HFFc6 (cell line): ENCODE measurements around the gene KCNMB2. TPM values are rescaled to one million over a fixed set of nuclear protein-coding genes. Genes with fewer than 3 reads are reported as not detected.
"Not testable (repeated sequence)": the region's sequence is repeated elsewhere in the genome, so short reads cannot be mapped to it uniquely, and the experiment has no call there.

Source experiments
- DNase-seq: peaks from one replicate; pipeline ENCODE4 v3.0.0-alpha.2; 2018
- H3K27ac Mint-ChIP-seq: 2 replicates; pipeline ENCODE4 v1.8.0; 2020; ENCODE audit warnings: mild to moderate bottlenecking, mixed read lengths
- H3K27me3 Mint-ChIP-seq: 2 replicates; pipeline ENCODE4 v1.8.0; 2021; ENCODE audit warnings: mild to moderate bottlenecking, moderate library complexity, mixed read lengths; ENCODE audit not compliant: insufficient read depth
- H3K36me3 Mint-ChIP-seq: 2 replicates; pipeline ENCODE4 v1.8.0; 2021; ENCODE audit warnings: low read depth, mixed read lengths
- H3K4me1 Mint-ChIP-seq: 2 replicates; pipeline ENCODE4 v1.8.0; 2020; ENCODE audit warnings: low read depth, mixed read lengths
- H3K4me3 Mint-ChIP-seq: 2 replicates; pipeline ENCODE4 v1.8.0; 2020; ENCODE audit warnings: mild to moderate bottlenecking, moderate library complexity, mixed read lengths
- H3K9me3 Mint-ChIP-seq: 2 replicates; pipeline ENCODE4 v1.8.0; 2020; ENCODE audit warnings: mild to moderate bottlenecking, mixed read lengths
- CTCF ChIP-seq: fragments of 200-600 bp; sonication (generic); IDR thresholded peaks from 2 replicates; pipeline ENCODE4 v1.5.0; 2021; ENCODE audit warnings: antibody characterized with exemption, mild to moderate bottlenecking
- total RNA-seq, 6 experiments: library from RNA; stranded (reverse); fragmentation: NEBNext Ultra II Directional; extraction: Animal tissue kit (Norgen Biotek cat#: 25700); gene quantifications; 2 replicates in 1 of 6; 3 replicates in 5 of 6; pipeline ENCODE4 v1.2.3, GENCODE V29; 2021

The KCNMB2 gene
- total RNA-seq, 6 experiments from 2014 or later: not detected

GRCh38 chr3:178856804-178857203 is 320.6 kb downstream of the KCNMB2 start:
- Mint-ChIP-seq H3K27me3 (no peaks in the 10 kb centered on the region), H3K4me1 (no peaks in the 10 kb centered on the region), H3K9me3 (peaks cover 13% of the 10 kb centered on the region), H3K4me3 (no peak overlapping the region), H3K27ac (no peak overlapping the region), H3K36me3 (no peaks in the 10 kb centered on the region)
- DNase-seq: no peak
- no peak for TF ChIP-seq CTCF

GRCh38 chr3:178859386-178859785 is 323.1 kb downstream of the KCNMB2 start:
- no peak overlapping the region for H3K4me3 Mint-ChIP-seq
- H3K9me3 Mint-ChIP-seq: peaks cover 13% of the 10 kb centered on the region
- TF ChIP-seq CTCF: no peak
- no peaks in the 10 kb centered on the region for H3K36me3 Mint-ChIP-seq
- H3K27me3 Mint-ChIP-seq: no peaks in the 10 kb centered on the region
- no peaks in the 10 kb centered on the region for H3K4me1 Mint-ChIP-seq
- no peak overlapping the region for H3K27ac Mint-ChIP-seq
- no peak for DNase-seq

- H3K4me3 Mint-ChIP-seq, H3K4me1 Mint-ChIP-seq, H3K27ac Mint-ChIP-seq, H3K27me3 Mint-ChIP-seq, H3K36me3 Mint-ChIP-seq, DNase-seq: not testable (repeated sequence)
- peaks cover 13% of the 10 kb centered on the region for H3K9me3 Mint-ChIP-seq
These were observed 323.7 kb downstream of the KCNMB2 start for GRCh38 chr3:178859900-178860436.

GRCh38 chr3:178868681-178869080 is 332.4 kb downstream of the KCNMB2 start:
- Mint-ChIP-seq H3K27ac (no peak overlapping the region), H3K4me3 (no peak overlapping the region), H3K4me1 (no peaks in the 10 kb centered on the region), H3K9me3 (0 out of 2 replicates have a peak, but pooled peaks cover 9% of the 10 kb centered on the region), H3K36me3 (peaks cover 5% of the 10 kb centered on the region; the same call in 1 of the 2 replicates), H3K27me3 (no peaks in the 10 kb centered on the region; the same call in 1 of the 2 replicates)
- no peak for TF ChIP-seq CTCF
- no peak for DNase-seq

- no peaks in the 10 kb centered on the region for H3K4me1 Mint-ChIP-seq
- peaks cover 10% of the 10 kb centered on the region; the same call in 1 of the 2 replicates for H3K36me3 Mint-ChIP-seq
- 0 out of 2 replicates have a peak, but pooled peaks cover 9% of the 10 kb centered on the region for H3K9me3 Mint-ChIP-seq
- no peak for TF ChIP-seq CTCF
- DNase-seq: no peak
- H3K4me3 Mint-ChIP-seq: no peak overlapping the region
- no peak overlapping the region for H3K27ac Mint-ChIP-seq
- no peaks in the 10 kb centered on the region; the same call in 1 of the 2 replicates for H3K27me3 Mint-ChIP-seq
These were observed 333.8 kb downstream of the KCNMB2 start for GRCh38 chr3:178870085-178870484.

- no peak overlapping the region for H3K27ac Mint-ChIP-seq
- no peaks in the 10 kb centered on the region; the same call in 1 of the 2 replicates for H3K27me3 Mint-ChIP-seq
- no peak for TF ChIP-seq CTCF
- H3K36me3 Mint-ChIP-seq: peaks cover 10% of the 10 kb centered on the region; the same call in 1 of the 2 replicates
- no peaks in the 10 kb centered on the region for H3K4me1 Mint-ChIP-seq
- no peak for DNase-seq
- H3K9me3 Mint-ChIP-seq: peaks cover 11% of the 10 kb centered on the region
- H3K4me3 Mint-ChIP-seq: no peak overlapping the region
These were observed 338.9 kb downstream of the KCNMB2 start for GRCh38 chr3:178875157-178875556.
